H9 (cell line): ENCODE measurements around the gene TEX26. TPM values are rescaled to one million over a fixed set of nuclear protein-coding genes. Genes with fewer than 3 reads are reported as not detected.

Experiments used
- DNase-seq: peaks from one replicate; pipeline ENCODE4 v3.0.0-alpha.2; 2017
- H2AFZ ChIP-seq: one replicate; pipeline ENCODE4 v1.6.1; 2013; ENCODE audit warnings: mild to moderate bottlenecking, low read length, control low read depth, moderate library complexity
- H2AK5ac ChIP-seq: 2 replicates; pipeline ENCODE4 v1.6.1; 2013; ENCODE audit warnings: low read length, control low read depth, mixed read lengths; ENCODE audit not compliant: insufficient read length
- H2BK120ac ChIP-seq: one replicate; pipeline ENCODE4 v1.6.1; 2013; ENCODE audit warnings: low read depth, mild to moderate bottlenecking, low read length, control low read depth, inconsistent platforms; ENCODE audit not compliant: poor library complexity, severe bottlenecking
- H2BK12ac ChIP-seq: 2 replicates; pipeline ENCODE4 v1.6.1; 2013; ENCODE audit warnings: low read length, control low read depth, mixed read lengths, low read depth; ENCODE audit not compliant: insufficient read length
- H2BK15ac ChIP-seq: 2 replicates; pipeline ENCODE4 v1.6.1; 2013; ENCODE audit warnings: low read depth, low read length, control low read depth
- H2BK20ac ChIP-seq: one replicate; pipeline ENCODE4 v1.6.1; 2013; ENCODE audit warnings: low read depth, mild to moderate bottlenecking, low read length, control low read depth, inconsistent platforms; ENCODE audit not compliant: poor library complexity, severe bottlenecking
- H2BK5ac ChIP-seq: 2 replicates; pipeline ENCODE4 v1.6.1; 2013; ENCODE audit warnings: low read length, control low read depth, mixed read lengths; ENCODE audit not compliant: insufficient read length
- H3K14ac ChIP-seq: 2 replicates; pipeline ENCODE4 v1.6.1; 2013; ENCODE audit warnings: low read length, control low read depth; ENCODE audit not compliant: insufficient read depth
- H3K18ac ChIP-seq: 2 replicates; pipeline ENCODE4 v1.6.1; 2013; ENCODE audit warnings: low read depth, mild to moderate bottlenecking, mixed read lengths, low read length, control low read depth; ENCODE audit not compliant: insufficient read length
- H3K23ac ChIP-seq: 2 replicates; pipeline ENCODE4 v1.6.1; 2013; ENCODE audit warnings: low read length, control low read depth, mixed read lengths, low read depth; ENCODE audit not compliant: insufficient read length
- H3K23me2 ChIP-seq: 2 replicates; pipeline ENCODE4 v1.6.1; 2013; ENCODE audit warnings: low read depth, mild to moderate bottlenecking, mixed read lengths, low read length, control low read depth; ENCODE audit not compliant: insufficient read length, poor library complexity, severe bottlenecking
- H3K27ac ChIP-seq: 2 replicates; pipeline ENCODE4 v1.5.1; 2013; ENCODE audit warnings: low read length, control low read depth, mixed read lengths, low read depth; ENCODE audit not compliant: insufficient read length
- H3K27me3 ChIP-seq: 2 replicates; pipeline ENCODE4 v1.6.1; 2013; ENCODE audit warnings: low read length, control low read depth, inconsistent platforms; ENCODE audit not compliant: insufficient read depth
- H3K4ac ChIP-seq: 2 replicates; pipeline ENCODE4 v1.6.1; 2013; ENCODE audit warnings: low read depth, mild to moderate bottlenecking, control low read depth, inconsistent platforms, low read length, moderate library complexity
- H3K4me1 ChIP-seq: 2 replicates; pipeline ENCODE4 v1.6.1; 2013; ENCODE audit warnings: low read length, control low read depth, inconsistent platforms; ENCODE audit not compliant: insufficient read depth
- H3K4me2 ChIP-seq: 2 replicates; pipeline ENCODE4 v1.6.1; 2013; ENCODE audit warnings: low read length, control low read depth, mixed read lengths; ENCODE audit not compliant: insufficient read length, insufficient read depth
- H3K56ac ChIP-seq: 2 replicates; pipeline ENCODE4 v1.6.1; 2013; ENCODE audit warnings: low read depth, mild to moderate bottlenecking, mixed read lengths, low read length, control low read depth; ENCODE audit not compliant: insufficient read length
- H3K79me1 ChIP-seq: 2 replicates; pipeline ENCODE4 v1.6.1; 2013; ENCODE audit warnings: low read depth, mild to moderate bottlenecking, moderate library complexity, low read length, control low read depth, inconsistent platforms; ENCODE audit not compliant: insufficient read depth, poor library complexity, severe bottlenecking
- H3K79me2 ChIP-seq: 2 replicates; pipeline ENCODE4 v1.6.1; 2013; ENCODE audit warnings: low read length, control low read depth, inconsistent platforms; ENCODE audit not compliant: insufficient read depth
- H3K9ac ChIP-seq: 2 replicates; pipeline ENCODE4 v1.6.1; 2013; ENCODE audit warnings: low read length, control low read depth, mixed read lengths; ENCODE audit not compliant: insufficient read length; ENCODE audit errors: extremely low read depth
- H3K9me3 ChIP-seq: one replicate; pipeline ENCODE4 v1.6.1; 2013; ENCODE audit warnings: low read depth, low read length, inconsistent platforms; ENCODE audit not compliant: control insufficient read depth
- H3T11ph ChIP-seq: one replicate; pipeline ENCODE4 v1.6.1; 2013; ENCODE audit warnings: mild to moderate bottlenecking, low read length, control low read depth, inconsistent platforms
- H4K20me1 ChIP-seq: one replicate; pipeline ENCODE4 v1.6.1; 2013; ENCODE audit not compliant: control insufficient read depth, insufficient read length, insufficient read depth
- H4K5ac ChIP-seq: 2 replicates; pipeline ENCODE4 v1.6.1; 2013; ENCODE audit warnings: low read depth, mild to moderate bottlenecking, mixed read lengths, low read length, control low read depth; ENCODE audit not compliant: insufficient read length
- H4K8ac ChIP-seq: replicated peaks from 2 replicates; pipeline ENCODE4 v1.6.1; 2013; ENCODE audit warnings: low read length, control low read depth, mixed read lengths, low read depth; ENCODE audit not compliant: insufficient read length
- H4K91ac ChIP-seq: 2 replicates; pipeline ENCODE4 v1.6.1; 2013; ENCODE audit warnings: low read depth, mild to moderate bottlenecking, moderate library complexity, mixed read lengths, low read length, control low read depth; ENCODE audit not compliant: insufficient read length
- H3K27ac Mint-ChIP-seq, 3 experiments: 2 replicates in 2 of 3; 3 replicates in 1 of 3; pipeline ENCODE4 v1.8.0; 2020 to 2021; ENCODE audit warnings: mixed read lengths in 3 of 3, mild to moderate bottlenecking in 1 of 3, moderate library complexity in 1 of 3
- H3K27me3 Mint-ChIP-seq: 2 replicates; pipeline ENCODE4 v1.8.0; 2021; ENCODE audit warnings: low read depth, mild to moderate bottlenecking, moderate library complexity, mixed read lengths
- H3K36me3 Mint-ChIP-seq, 3 experiments: 2 replicates in 2 of 3; 3 replicates in 1 of 3; pipeline ENCODE4 v1.8.0; 2020 to 2021; ENCODE audit warnings: low read depth in 3 of 3, mixed read lengths in 3 of 3; ENCODE audit not compliant: insufficient read depth in 1 of 3
- H3K4me1 Mint-ChIP-seq, 2 experiments: 2 replicates each; pipeline ENCODE4 v1.8.0; 2020; ENCODE audit warnings: mixed read lengths in 2 of 2
- H3K4me3 Mint-ChIP-seq, 2 experiments: 2 replicates in 1 of 2; 3 replicates in 1 of 2; pipeline ENCODE4 v1.8.0; 2020 to 2021; ENCODE audit warnings: mild to moderate bottlenecking in 2 of 2, mixed read lengths in 2 of 2, moderate library complexity in 1 of 2
- H3K9me3 Mint-ChIP-seq, 2 experiments: 2 replicates in 1 of 2; 3 replicates in 1 of 2; pipeline ENCODE4 v1.8.0; 2020; ENCODE audit warnings: mild to moderate bottlenecking in 2 of 2, mixed read lengths in 2 of 2, moderate library complexity in 1 of 2
- WGBS: extraction: QIAGEN DNeasy Blood & Tissue Kit; methylation state at CpG from one replicate; pipeline ENCODE4 v1.1.7; 2013; ENCODE audit warnings: missing lambda C conversion rate, low lambda C conversion rate, mixed read lengths; ENCODE audit not compliant: insufficient read length; ENCODE audit errors: extremely low coverage; 5-methylcytosine and 5-hydroxymethylcytosine counted together
- long read RNA-seq: library from polyadenylated mRNA; unstranded; transcript quantifications from one replicate; pipeline ENCODE4 v2.0.0, GENCODE V29; 2020
- total RNA-seq: library from RNA; stranded (reverse); gene quantifications from 2 replicates; pipeline ENCODE4 v1.2.1, GENCODE V29; 2021
- TF ChIP-seq, protein P1 (sequence below): fragments of 200-600 bp; sonication (generic); conservative IDR thresholded peaks from 3 replicates; pipeline ENCODE4 v1.8.0; 2021; ENCODE audit warnings: antibody characterized with exemption, mild to moderate bottlenecking

Gene TEX26
- total RNA-seq: not detected in 2 replicates
- long read RNA-seq: 0 reads

DNA sequence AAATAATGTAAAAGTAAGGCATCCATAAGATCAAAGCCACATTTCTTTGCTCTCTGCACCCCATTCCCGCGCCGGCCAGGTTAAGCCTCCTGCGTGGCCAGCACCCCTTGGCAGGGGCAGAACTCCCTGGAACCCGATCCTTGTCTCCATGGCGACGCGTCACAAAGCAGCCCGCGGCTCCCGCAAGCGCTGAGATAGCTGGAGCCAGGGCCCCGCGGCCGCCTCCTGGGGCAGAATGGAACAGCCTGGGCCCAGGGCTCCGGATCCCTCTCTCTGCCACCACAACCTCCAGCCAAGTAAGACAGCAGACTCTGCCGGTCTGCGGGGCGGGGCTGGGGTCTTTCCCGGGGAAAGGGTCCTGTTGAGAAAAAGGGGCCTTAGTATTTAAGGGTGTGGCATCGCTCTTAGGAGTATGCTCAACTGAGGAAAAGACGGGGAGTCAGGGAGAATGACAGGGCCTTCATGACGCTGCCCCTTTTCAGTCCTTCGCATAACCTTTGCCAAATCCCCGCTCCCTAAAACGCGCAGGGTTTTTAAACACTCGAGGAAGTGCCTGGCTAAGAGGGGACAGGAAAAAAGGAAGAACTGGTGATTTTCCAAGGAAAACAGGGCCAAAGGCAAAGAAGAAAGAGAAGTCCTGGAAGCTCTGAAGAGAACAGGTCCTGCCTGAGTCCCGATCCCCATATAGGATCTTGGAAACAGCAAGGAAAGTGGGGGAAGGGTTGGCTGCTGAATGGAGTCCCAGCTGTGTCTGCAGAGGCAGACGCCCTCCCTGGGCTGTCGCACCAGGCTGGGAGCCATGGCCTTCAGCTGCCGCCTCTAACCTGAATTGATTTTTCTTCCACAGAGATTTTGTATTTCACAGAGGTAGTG is at the start of gene TEX26:
TEX26 (plus strand) TSS at position 176 of the 873 bp plus-strand sequence; CDS start at position 236, 60 bp downstream.
- Histone ChIP-seq H4K91ac (no peak within 1 kb of the TSS), H2BK15ac (no peak within 1 kb of the TSS), H3K18ac (peak within 1 kb of the TSS; percentile 57), H3K27me3 (no peaks in the 10 kb centered on the region; the same call in 1 of the 2 replicates), H2AFZ (peak within 1 kb of the TSS; percentile 53), H3K23ac (no peak within 1 kb of the TSS), H3K9me3 (no peaks in the 10 kb centered on the region), H4K8ac (no peak within 1 kb of the TSS), H3K79me1 (no peaks in the 10 kb centered on the region), H2BK120ac (no peak within 1 kb of the TSS), H3K4ac (no peak within 1 kb of the TSS), H4K20me1 (no peaks in the 10 kb centered on the region), H3K9ac (peak within 1 kb of the TSS; percentile 6), H3K4me2 (peak within 1 kb of the TSS; percentile 54), H2BK12ac (no peak within 1 kb of the TSS), H3K56ac (no peak within 1 kb of the TSS), H3K27ac (no peak within 1 kb of the TSS), H2BK20ac (no peak within 1 kb of the TSS), H3K23me2 (peaks cover 8% of the 10 kb centered on the region), H3K79me2 (no peaks in the 10 kb centered on the region), H2AK5ac (no peak within 1 kb of the TSS), H3K4me1 (peaks cover 2% of the 10 kb centered on the region; the same call in 1 of the 2 replicates), H3T11ph (no peak within 1 kb of the TSS), H3K14ac (no peak within 1 kb of the TSS; the same call in 1 of the 2 replicates), H2BK5ac (no peak within 1 kb of the TSS), H4K5ac (no peak within 1 kb of the TSS)
- WGBS: no CpG with 5 or more reads among the region's 32 CpGs
- H3K27ac Mint-ChIP-seq: no peak within 1 kb of the TSS
- TF ChIP-seq, protein P1, sequence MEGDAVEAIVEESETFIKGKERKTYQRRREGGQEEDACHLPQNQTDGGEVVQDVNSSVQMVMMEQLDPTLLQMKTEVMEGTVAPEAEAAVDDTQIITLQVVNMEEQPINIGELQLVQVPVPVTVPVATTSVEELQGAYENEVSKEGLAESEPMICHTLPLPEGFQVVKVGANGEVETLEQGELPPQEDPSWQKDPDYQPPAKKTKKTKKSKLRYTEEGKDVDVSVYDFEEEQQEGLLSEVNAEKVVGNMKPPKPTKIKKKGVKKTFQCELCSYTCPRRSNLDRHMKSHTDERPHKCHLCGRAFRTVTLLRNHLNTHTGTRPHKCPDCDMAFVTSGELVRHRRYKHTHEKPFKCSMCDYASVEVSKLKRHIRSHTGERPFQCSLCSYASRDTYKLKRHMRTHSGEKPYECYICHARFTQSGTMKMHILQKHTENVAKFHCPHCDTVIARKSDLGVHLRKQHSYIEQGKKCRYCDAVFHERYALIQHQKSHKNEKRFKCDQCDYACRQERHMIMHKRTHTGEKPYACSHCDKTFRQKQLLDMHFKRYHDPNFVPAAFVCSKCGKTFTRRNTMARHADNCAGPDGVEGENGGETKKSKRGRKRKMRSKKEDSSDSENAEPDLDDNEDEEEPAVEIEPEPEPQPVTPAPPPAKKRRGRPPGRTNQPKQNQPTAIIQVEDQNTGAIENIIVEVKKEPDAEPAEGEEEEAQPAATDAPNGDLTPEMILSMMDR: peak; percentile 49
- peaks cover 3 to 7% of the 10 kb centered on the region in 2 experiments; a peak in 3 of 5 replicates for H3K9me3 Mint-ChIP-seq
- peaks cover 35% of the 10 kb centered on the region for H3K27me3 Mint-ChIP-seq
- no peaks in the 10 kb centered on the region for H3K36me3 Mint-ChIP-seq
- peak within 1 kb of the TSS; percentile 55 to 63 for H3K4me3 Mint-ChIP-seq
- H3K4me1 Mint-ChIP-seq: peaks cover 14 to 16% of the 10 kb centered on the region in 2 experiments
- peak; percentile 88 for DNase-seq
